HG02970 (cell line): ENCODE results near the gene TBC1D1.

Source experiments
- ATAC-seq: cut with Tn5 transposase; IDR thresholded peaks from one replicate; pipeline ENCODE4 v1.9.1; 2021; ENCODE audit warnings: mild to moderate bottlenecking, moderate library complexity, moderate number of reproducible peaks; ENCODE audit not compliant: unreplicated experiment, low FRiP score

Gene TBC1D1

DNA sequence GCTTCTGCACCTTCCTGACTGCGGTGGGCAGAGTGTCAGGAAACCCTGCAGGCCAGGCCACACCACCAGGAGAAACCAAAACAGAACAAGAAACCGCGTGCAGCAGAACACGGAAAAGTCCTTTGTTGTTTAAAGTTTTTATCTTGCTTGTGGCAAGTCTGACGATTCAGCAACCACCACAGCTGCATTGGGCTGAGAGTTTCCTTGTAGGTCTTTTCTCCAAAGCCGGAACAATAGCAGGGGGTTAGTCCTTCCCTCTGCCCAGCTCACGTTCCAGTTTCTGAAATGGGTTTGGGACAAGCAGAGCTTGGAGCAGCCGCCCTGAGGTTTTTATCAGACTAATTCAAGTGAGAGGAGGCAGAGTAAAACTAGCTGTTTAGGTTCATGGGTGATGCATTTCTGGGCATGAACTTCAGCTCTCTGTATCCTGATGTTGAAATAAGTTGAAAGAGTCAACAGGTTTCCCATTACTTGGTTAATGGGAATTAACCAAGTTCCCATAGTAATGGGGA, 286.2 kb downstream of the TBC1D1 start:
- no peak for ATAC-seq

DNA sequence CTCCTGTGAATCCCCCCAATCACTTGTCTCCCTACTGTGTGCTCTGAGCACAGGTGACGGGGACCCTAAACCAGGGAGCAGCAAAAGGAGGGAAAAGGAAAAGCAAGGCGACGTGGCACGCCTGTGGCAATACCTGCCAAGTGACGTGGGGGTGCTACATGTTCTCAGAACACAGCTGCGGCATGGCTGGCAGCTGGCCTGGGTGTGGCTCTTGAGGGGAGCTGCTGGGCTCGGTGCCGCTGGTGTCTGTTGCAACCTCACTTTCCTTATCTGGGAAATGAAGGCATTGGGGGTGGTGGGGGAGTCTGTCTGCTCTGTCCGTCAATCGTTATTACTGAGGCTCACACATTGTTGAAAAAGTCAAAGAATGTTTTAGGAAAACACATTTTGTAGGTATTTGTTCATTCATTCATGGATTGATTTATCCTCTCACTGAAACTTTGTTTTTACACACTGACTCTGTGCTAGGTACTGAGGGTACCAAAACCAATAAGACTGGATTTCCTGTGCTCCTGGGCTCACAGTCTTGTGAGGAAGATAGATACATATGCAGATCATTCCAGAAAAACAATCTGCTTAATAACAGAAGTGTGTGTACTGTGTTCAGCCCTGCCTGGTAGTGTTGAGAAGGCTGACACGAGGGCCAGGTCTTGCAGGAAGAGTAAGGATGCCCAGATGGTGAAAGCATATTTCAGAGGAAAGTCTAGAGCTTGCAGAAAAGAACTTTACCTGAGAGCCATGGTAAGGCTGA, 286.9 kb downstream of the TBC1D1 start:
- no peak for ATAC-seq

DNA sequence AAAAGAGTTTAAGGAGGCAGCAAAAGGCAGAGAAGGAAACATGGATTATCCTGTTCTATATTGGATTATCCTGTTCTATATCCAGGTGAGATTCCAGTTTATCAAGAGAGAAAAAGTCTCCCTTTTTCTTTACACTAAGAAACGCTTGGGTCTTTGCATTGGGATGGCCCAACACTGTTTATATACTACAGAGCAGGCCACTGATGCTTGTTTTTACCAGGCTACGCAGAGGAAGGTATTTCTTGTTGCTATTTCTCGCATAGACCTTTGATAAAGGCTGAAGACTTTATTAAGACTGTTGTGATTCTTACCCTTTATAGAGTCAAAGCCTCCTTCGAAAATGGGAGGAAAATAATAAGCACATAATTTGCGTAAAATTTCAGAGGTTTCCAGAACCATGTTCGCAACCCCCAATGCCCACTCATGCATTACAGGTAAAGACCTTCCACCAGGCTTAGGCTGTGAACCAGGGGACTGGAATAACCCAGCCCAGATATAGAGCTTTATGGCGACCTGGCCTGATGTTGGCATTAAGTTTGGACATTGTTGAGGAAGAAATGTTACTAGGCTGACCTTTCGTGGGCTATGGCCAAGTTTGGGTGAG, 287.6 kb downstream of the TBC1D1 start:
- no peak for ATAC-seq

DNA sequence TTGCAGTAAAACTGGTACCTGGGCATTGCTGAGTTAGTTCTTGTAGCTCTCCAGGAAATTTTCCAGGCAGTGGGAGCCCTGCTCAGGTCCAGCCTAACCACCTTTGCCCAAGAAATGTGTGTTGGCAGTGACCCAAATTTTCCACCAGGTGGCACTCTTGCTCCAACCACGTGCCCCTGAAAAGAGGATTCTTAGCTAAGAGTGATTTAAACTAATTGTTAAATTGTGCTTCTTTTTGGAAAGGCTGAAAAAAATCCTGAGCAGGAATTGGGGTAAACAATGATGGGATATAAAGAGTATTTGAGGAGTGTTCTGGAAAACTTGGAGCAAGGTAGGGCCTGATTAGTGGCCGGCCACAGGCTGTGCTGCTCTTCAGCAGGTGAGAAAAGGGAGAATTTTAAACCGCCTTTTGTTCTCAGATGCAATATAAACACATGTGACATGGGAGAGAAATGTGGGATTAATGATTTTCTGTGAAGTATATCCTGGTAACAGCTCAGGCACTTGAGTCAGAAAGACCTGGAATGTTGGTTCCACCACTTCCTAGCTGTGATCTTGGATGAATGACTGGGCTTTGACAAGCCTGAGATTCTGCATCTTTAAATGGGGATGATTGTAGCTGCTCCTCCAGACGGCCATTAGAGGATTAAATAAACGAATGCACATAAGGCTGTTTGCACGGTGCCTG, 288.9 kb downstream of the TBC1D1 start:
- no peak for ATAC-seq

DNA sequence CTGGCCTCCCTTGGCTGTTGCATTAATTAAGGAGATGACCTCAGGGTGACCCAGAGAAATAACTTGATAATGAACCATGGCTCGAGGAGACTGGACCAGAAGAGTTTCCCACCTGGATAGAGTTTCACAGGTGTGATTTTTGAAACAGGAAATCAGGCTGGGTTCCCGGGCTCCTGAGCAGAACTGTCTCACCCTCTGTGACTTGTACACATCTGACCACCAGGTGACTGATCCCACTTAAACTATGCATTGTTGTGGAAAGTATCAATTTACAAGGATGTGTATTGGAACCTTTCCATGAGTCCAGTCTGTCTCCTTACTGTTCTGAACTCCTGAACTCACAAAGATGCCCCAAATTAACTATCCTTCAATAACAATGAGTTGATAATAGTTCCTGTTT, 289.6 kb downstream of the TBC1D1 start:
- no peak for ATAC-seq

DNA sequence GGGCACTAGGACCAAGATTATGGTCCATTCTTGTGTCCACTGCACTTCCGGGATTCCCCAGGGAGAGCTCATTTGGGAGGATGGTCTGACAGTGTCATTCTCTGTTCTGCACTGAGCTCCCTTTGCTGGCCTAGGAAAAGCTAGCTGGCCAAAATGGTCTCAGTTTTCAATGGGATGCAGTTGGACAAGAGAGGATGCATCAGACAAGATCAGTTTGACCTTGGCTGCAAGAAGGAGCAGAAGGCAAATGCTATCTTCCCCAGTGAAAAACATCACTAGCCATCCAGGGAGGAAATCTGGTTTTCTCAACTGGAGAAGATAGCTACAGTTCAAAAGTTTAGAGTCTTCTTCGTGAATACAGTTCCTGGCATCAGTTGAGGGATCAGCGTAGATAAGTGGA, 290.4 kb downstream of the TBC1D1 start:
- no peak for ATAC-seq

DNA sequence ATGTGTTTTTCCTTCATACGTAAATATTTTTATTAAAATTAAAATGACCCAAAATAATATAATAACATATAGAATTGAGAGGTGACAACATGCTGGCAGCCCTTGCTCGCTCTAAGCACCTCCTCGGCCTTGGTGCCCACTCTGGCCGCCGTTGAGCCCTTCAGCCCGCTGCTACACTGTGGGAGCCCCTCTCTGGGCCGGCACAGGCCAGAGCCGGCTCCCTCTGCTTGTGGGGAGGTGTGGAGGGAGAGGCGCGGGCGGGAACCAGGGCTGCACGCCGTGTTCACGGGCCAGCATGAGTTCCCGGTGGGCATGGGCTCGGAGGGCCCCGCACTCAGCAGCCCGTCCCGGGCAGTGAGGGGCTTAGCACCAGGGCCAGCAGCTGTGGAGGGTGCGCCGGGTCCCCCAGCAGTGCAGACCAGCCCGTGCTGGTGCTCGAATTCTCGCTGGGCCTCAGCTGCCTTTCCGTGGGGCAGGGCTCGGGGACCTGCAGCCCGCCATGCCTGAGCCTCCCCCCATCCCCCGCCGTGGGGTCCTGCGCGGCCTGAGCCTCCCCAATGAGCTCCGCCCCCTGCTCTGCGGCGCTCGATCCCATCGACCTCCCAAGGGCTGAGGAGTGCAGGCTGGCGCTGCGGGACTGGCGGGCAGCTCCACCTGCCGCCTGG, 291.6 kb downstream of the TBC1D1 start:
- no peak for ATAC-seq

DNA sequence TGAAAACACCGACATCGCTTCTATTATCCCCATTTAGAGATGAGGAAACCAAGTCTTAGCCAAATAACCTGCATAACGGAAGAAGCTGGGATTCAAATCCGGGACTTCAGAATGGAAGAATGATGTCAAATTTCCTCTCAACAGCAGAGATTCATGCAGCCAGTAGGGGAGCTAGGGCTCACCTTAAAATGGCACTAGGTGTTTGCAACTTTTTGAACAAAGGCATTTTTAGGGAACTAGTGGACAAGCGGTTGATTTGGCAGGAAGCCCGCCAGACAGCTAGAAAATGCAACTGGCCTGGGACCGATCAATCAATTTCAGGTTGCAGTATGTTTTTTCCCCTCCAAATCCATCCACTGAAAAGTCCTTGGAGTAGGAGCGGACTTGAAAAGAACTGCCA, 293.5 kb downstream of the TBC1D1 start:
- no peak for ATAC-seq

DNA sequence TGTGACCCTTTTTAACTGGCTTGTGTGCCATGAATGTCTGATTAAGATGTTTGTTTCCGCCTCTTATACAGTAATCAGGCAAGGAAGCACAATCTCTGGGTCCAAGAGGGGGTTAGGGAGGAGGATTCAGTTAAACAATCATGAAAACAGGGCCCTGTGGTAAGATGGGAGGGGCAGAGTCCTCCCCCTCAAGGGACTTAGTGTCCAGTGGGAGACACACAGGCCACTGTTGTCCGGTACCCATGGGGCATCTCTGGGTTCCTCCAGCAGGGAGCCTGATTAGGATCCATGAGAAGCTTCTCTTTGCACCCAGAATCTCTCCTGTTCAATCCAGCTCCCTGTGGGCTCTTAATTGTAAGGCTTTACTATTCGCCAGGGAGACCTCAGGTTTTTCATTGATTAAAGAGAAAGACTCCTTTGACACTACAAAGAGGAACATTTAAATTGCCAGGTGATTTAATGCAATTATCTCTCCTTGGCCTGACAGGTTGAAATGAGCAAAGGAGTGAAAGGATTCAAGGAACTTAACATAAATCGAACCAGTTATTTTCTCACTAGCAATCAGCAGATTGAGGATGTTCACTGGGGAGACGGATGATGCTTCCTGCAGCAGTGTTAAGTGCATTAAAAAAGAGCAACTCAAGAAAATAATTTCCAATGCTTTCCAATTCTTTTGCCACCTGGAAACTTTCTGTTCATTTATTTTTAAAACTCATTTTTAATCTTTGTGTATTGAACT, 294.7 kb downstream of the TBC1D1 start:
- ATAC-seq = no peak

DNA sequence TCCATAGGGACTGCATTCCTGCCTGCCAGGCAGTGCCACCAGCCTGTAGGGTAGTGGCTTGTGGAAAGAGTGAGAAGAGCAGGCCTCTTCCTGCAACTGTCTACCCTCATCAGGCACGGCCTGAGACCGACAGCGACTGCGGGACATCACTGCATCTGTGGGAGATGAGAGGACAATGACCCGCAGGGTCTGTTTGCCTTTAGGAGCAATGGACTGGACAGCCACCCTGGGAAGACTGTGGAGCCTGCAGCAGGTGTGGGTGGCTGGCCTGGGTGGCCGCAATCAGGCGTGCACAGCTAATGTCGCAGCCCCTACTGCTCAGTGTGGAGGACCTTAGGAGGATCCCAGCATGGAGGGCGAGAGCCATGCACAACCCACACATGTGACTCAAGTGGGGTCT, 297.3 kb downstream of the TBC1D1 start:
- no peak for ATAC-seq

DNA sequence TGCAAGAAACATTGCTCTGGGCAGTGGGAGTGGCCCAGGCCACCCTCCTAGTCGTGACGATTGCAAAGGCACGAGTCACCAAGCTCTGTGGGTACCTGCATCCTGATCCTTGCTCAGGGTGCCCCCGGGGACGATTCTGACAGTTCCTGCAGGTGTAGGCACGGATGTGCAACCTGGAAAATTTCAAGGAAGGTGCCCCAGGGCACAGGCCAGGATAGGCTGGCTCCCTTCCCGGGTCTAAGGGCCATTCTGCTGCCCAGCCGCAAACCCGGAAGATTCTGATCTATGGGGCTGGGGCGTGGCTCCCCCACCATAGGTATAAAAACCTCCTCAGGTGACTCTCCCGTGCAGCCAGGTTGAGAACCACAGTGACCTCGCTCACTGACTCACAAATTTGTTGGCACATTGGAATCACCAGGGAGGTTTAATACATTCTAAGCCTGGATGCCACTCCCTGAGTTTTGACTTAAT, 297.8 kb downstream of the TBC1D1 start:
- ATAC-seq = no peak
